NCI-H510A (cell line): ENCODE results near the gene HSD3B7.
"Not testable (repeated sequence)": the region's sequence is repeated elsewhere in the genome, so short reads cannot be mapped to it uniquely, and the experiment has no call there.

Experiments used
- DNase-seq: peaks from one replicate; lab custom pipeline; 2025; lab: John Stamatoyannopoulos, UW

Gene HSD3B7

DNA sequence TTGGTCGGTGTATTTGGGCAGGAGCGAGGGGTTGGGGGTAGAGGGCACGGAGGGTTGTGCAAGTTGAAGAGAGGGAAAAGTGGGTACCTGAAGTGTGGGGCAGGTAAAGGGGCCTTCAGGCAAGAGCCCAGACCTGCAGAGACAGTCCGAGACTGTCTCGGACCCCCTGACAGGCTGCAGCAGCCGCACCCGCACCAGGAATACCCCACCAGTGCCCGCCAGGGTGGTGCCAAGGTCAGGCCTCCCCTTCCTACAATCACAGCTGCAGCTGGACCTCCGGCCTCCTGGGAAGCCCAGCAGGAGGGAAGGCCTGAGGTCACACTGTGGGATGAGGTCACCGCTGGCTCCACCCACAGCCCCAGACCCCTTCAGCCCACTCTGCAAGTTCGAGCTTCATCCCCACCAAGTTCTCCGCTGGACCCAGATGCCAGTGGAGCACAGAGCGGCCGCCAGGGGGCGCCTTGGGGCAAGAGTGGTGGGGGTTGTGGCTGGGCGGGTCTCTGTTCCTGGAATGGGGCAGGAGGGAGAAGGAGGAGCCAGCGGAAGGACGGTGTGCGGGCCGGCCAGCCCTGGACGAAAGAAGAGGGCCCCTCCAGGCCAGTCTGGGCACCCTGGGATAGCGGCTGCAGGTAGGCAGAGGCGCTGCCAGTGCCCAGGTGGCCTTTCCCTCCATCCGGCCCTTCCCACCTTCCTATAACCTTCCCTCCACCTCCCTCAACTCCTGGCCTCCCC, at the start of gene HSD3B7:
Gene HSD3B7 (plus strand): TSS at position 539 of the 732 bp plus-strand sequence. CDS start 452 bp downstream, outside the sequence.
- DNase-seq = peak; percentile 61

GRCh38 chr16:30937692-30938091, 47.3 kb upstream of the HSD3B7 start:
- DNase-seq = no peak

DNA sequence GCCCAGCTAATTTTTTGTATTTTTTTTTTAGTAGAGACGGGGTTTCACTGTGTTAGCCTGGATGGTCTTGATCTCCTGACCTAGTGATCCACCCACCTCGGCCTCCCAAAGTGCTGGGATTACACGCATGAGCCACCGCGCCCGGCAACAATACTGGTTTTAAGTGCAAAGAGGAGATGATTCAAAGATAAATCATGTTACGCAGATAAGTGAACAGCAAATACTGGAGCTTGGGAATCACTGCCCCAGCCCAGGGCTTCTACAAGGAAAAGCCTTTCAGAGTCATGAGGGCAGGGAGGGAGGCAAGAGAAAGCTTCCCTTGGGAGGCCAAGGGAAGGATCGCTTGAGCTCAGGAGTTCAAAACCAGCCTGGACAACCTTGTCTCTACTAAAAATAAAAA, 45.4 kb upstream of the HSD3B7 start:
- not testable (repeated sequence) for DNase-seq

GRCh38 chr16:30941600-30942425, 43.2 kb upstream of the HSD3B7 start:
- DNase-seq = peak; percentile 49

DNA sequence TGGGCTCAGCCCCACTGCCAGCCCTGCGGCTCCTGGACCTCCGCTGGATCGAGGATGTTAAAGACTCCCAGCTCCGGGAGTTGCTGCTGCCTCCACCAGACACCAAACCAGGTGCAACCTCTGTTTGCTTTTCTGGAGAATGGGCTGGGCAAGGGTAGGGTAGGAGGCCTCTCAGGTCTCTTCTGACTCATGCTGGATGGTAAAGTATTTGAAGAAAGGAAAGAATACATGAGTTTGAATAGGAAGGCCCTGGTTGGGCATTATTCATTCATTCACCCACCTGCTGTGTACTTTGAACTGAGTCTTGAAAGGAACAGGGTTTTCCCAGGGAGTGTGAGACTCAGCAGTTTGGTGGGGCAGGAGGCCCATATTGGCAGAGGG, 42.6 kb upstream of the HSD3B7 start:
- DNase-seq = no peak

DNA sequence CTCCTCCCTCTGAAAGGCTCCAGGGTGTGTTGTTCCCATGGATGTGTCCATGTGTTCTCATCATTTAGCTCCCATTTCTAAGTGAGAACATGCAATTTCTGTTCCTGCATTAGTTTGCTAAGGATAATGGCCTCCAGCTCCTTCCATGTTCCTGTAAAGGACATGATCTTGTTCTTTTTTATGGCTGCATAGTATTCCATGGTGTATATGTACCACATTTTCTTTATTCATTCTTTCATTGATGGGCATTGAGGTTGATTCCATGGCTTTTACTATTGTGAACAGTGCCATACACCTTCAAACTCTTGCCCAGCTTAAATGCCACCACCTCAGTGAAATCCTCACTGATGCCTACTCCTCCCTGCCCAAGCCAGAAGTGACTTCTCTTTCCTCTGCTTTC, 40.7 kb upstream of the HSD3B7 start:
- no peak for DNase-seq

GRCh38 chr16:30946671-30947540, 38.1 kb upstream of the HSD3B7 start:
- no peak for DNase-seq

- no peak for DNase-seq
Observed at GRCh38 chr16:30947541-30947858, 37.5 kb upstream of the HSD3B7 start.

DNA sequence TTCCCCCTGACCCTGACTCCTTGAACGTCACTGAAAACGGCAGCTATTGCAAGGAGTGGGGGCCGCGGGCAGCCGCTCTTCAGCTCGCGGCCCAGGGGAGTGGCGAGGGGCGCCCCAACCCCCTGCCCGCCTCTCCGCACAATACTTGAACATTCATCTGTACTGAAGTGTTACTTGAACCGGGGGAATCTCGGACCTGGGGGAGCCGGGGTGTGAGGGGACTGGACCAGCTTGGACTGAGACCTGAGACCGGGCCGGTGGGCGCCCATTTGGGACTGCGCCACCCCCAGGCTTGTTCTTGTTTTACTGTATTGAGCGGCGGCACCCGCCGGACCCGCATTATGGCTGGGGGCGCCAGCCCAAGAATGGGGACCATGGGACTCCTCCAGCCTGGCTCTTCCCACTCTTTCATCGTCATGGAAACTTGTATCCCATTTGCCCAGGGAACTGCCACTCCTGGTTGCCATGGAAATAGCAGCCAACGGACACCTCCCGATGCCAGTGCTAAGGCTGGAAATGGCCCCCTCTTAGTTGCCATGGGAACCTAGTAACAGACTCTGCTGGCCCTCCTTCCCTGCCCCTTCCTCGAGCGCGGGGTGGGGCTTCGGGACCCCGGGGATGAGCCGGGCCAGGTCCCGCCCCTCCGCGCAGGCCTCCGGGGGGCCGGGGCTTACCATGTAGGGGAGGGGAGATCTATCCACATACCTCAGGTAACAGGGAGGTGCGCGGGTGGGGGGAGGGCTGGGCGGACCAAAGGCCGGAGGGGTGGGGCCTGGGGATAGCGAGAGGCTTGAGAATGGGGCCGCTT, 36.9 kb upstream of the HSD3B7 start:
- DNase-seq = peak; percentile 43

DNA sequence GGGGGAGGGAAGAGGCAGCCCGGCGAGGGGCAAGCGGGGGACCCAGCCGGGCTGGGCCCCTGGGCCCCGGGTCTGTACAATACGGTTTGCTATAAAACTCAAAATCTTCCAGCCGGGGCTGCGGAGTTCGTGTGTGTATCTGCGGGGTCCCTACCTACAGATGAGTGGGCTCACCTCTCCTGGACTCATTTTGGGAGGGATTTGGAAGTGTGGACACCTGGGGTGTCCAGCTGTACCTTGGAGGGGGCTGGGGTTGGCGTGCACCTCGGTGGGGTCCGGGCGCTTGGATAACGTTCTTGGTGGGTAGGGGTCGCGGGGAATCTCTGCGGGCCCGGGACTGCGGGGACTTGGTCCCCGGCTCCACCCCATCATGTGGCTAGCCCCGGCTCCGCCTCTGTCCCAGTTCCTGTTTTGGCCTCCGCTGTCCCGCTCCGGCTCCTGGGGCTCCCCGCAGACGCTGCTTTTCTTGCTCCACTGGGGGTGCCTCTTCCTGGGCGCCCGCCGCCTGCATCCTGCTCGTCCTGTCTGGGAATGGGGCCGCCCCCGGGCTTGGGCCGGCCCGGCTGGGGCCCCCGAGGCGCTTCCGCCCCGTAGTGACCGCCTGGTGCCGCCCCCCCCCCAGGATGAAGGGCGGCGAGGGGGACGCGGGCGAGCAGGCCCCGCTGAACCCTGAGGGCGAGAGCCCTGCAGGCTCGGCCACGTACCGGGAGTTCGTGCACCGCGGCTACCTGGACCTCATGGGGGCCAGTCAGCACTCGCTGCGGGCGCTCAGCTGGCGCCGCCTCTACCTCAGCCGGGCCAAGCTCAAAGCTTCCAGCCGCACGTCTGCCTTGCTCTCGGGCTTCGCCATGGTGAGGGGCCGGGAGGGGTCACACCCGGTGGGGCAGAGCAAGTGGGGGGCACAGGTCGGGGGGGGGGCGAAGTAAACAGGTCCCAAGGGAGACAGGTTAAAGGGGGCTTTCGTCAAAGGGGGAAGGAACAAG, 36.0 kb upstream of the HSD3B7 start, which contains the start of gene ORAI3:
Gene ORAI3 (plus strand): TSS at position 402 of the 983 bp plus-strand sequence. CDS start 222 bp downstream, at position 624.
- DNase-seq = peak; percentile 18

- peak; percentile 62 for DNase-seq
Observed at GRCh38 chr16:30949650-30950515, 35.1 kb upstream of the HSD3B7 start.

DNA sequence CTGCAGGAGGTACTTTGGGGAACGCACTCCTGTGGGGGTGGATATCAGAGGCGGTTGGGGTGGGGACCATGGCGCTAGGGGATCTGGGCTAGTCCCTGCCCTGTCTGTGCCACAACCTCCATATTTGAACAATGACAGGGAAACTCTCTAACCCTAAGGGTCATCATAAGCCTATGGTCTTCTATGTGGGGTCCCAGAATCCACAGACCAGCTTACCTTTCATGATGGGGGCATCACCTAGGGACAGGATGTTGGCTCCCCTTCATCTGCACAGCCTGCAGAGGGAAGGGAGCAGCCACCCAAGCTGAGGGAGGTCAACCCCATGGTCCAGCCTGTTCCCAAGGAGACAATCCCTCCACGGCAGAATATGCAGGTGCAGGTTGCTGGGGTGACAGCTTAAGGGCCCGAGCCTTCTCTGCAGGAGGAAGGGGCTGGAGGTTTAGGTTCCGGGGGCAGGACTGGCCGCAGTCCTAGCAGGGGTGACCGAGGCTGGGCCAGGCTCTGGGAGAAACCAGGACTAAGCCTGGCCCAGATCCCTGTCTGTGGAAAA, 34.4 kb upstream of the HSD3B7 start:
- no peak for DNase-seq

- no peak for DNase-seq
Observed at GRCh38 chr16:30951193-30951592, 33.8 kb upstream of the HSD3B7 start.

DNA sequence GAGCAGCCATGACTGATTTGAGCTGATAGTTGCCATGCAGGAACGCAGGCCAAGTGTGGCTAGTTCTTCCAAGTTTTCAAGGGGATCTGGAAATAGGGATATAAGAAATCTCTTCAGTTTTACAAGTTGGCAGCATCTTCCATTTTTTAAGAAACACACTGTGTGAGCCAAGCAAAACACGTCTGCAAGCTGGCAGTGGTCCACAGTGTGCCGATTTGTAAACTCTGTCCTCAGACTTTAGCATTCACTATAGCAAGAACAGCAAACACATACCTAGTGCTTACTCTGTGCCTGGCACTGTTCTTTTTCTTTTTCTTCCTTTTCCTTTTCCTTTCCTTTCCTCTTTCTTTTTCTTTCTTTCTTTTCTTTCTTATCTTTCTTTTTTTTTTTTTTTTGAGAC, 33.3 kb upstream of the HSD3B7 start:
- DNase-seq = no peak

- DNase-seq = no peak
Observed at GRCh38 chr16:30953111-30953510, 31.9 kb upstream of the HSD3B7 start.

DNA sequence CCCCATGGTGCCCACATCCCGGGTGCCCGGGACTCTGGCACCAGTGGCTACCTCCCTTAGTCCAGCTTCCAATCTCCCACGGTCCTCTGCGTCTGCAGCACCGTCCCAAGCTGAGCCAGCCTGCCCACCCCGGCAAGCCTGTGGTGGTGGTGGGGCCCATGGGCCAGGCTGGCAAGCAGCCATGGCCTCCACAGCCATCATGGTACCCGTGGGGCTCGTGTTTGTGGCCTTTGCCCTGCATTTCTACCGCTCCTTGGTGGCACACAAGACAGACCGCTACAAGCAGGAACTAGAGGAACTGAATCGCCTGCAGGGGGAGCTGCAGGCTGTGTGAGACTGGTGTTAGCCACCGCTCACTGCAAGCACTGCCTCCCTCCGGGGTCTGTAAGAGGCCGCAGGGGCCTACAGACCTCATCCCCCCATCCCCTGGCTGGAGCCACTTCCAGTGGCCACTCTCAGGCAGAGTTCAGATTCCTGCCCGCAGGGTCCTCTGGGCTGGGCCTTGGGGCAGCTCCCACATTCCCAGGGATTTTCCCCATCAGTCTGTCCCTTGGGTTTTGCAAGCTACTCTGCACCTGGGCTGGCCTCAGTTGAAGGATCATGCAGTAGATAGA, 31.4 kb upstream of the HSD3B7 start:
- DNase-seq = peak; percentile 71

DNA sequence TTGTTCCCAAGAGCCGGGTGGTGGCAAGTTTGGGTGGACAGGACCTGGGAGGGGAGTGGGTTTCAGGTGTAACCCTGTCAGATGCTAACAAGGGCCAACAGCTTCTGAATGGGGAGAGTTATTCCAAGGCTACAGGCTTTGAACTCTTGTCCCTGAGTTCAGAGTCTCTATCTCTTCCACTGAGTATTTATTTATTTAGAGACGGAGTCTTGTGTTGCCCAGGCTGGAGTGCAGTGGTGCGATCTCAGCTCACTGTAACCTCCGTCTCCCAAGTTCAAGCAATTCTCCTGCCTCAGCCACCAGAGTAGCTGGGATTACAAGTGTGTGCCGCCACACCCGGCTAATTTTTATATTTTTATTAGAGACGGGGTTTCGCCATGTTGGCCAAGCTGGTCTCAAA, 30.0 kb upstream of the HSD3B7 start:
- no peak for DNase-seq
